DND-41 (cell line): Measurements from ENCODE around the gene GRID2IP.
A peak's percentile ranks its signal among the peaks of the same experiment; 100 is the strongest.

Source experiments
- ATAC-seq: fragments of 200-7000 bp; cut with Tn5 transposase; 3 replicates; pipeline ENCODE4 v1.9.1; 2021; ENCODE audit warnings: low read depth; ENCODE audit not compliant: insufficient read depth
- DNase-seq: peaks from one replicate; pipeline ENCODE4 v3.0.0-alpha.2; 2020
- H2AFZ ChIP-seq: 2 replicates; pipeline ENCODE4 v1.6.0; 2012; ENCODE audit warnings: low read depth, low read length
- H3K27ac ChIP-seq: 2 replicates; pipeline ENCODE4 v1.5.1; 2012; ENCODE audit warnings: low read length, inconsistent platforms
- H3K27me3 ChIP-seq: fragments of 200-600 bp; sonication (generic); 2 replicates; pipeline ENCODE4 v1.6.0; 2012; ENCODE audit warnings: low read length, mild to moderate bottlenecking, inconsistent platforms; ENCODE audit not compliant: insufficient read depth, poor library complexity
- H3K36me3 ChIP-seq: 2 replicates; pipeline ENCODE4 v1.5.1; 2012; ENCODE audit warnings: low read length, inconsistent platforms; ENCODE audit not compliant: insufficient read depth
- H3K4me1 ChIP-seq: 2 replicates; pipeline ENCODE4 v1.5.1; 2012; ENCODE audit warnings: mild to moderate bottlenecking, low read length; ENCODE audit not compliant: insufficient read depth
- H3K4me2 ChIP-seq: 2 replicates; pipeline ENCODE4 v1.6.0; 2012; ENCODE audit warnings: mild to moderate bottlenecking, moderate library complexity, low read length, inconsistent platforms; ENCODE audit not compliant: insufficient read depth
- H3K4me3 ChIP-seq, 2 experiments: fragments of 200-600 bp in 1 of 2; shearing (Covaris generic) in 1 of 2; 2 replicates each; pipeline ENCODE4 v1.5.1; 2012 to 2016; ENCODE audit warnings: inconsistent platforms in 2 of 2, low read length in 2 of 2, mild to moderate bottlenecking in 2 of 2, low read depth in 1 of 2, moderate library complexity in 1 of 2
- H3K79me2 ChIP-seq: 2 replicates; pipeline ENCODE4 v1.6.0; 2012; ENCODE audit warnings: low read length, inconsistent platforms; ENCODE audit not compliant: insufficient read depth
- H3K9ac ChIP-seq: 2 replicates; pipeline ENCODE4 v1.6.0; 2012; ENCODE audit warnings: low read depth, mild to moderate bottlenecking, inconsistent platforms, low read length, moderate library complexity
- H3K9me3 ChIP-seq: 2 replicates; pipeline ENCODE4 v1.5.1; 2012; ENCODE audit warnings: low read length, moderate library complexity, mild to moderate bottlenecking, inconsistent platforms; ENCODE audit not compliant: insufficient read depth, severe bottlenecking
- H4K20me1 ChIP-seq: 2 replicates; pipeline ENCODE4 v1.6.0; 2012; ENCODE audit warnings: low read length; ENCODE audit not compliant: insufficient read depth
- CTCF ChIP-seq: IDR thresholded peaks from 2 replicates; pipeline ENCODE4 v1.5.1; 2012; ENCODE audit warnings: borderline replicate concordance, low read length, moderate library complexity, mild to moderate bottlenecking; ENCODE audit not compliant: poor library complexity, severe bottlenecking; ENCODE audit errors: extremely low read depth
- EZH2 ChIP-seq: IDR thresholded peaks from 3 replicates; pipeline ENCODE4 v1.6.1; 2012; ENCODE audit warnings: borderline replicate concordance, low read depth, mild to moderate bottlenecking, moderate library complexity, low read length, inconsistent platforms; ENCODE audit not compliant: severe bottlenecking

Gene GRID2IP

GRCh38 chr7:6482307-6482706 is 69.0 kb downstream of the GRID2IP start:
- Histone ChIP-seq H3K9me3 (no peaks in the 10 kb centered on the region), H3K27ac (no peak overlapping the region; the same call in 1 of the 2 replicates), H2AFZ (no peak overlapping the region), H3K9ac (peak overlapping the region; percentile 80), H4K20me1 (peaks cover 44% of the 10 kb centered on the region), H3K36me3 (peaks cover 29% of the 10 kb centered on the region), H3K27me3 (no peaks in the 10 kb centered on the region), H3K79me2 (peaks cover 73% of the 10 kb centered on the region), H3K4me1 (peaks cover 46% of the 10 kb centered on the region), H3K4me3 (peak overlapping the region; percentile 81 to 98; a peak in 3 of 4 replicates), H3K4me2 (peak overlapping the region; percentile 80)
- no peak for DNase-seq
- no peak for ATAC-seq
- TF ChIP-seq CTCF: no peak
- no peak for TF ChIP-seq EZH2

DNA sequence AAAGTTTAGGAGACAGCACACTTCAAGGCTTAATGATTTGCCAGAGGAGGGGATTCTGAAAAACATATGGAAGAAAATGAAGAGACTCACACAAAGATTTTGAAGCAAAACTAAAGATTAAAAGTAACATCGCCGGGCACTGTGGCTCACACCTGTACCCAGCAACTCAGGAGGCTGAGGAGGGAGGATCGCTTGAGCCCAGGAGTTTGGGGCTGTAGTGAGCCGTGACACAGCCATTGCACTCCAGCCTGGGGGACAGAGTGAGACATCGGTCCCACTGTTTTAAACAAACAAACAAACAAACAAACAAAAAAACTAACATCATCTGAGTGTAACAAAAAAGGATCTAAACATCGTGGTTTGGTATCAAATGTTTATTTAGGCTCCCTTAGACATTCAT is 69.8 kb downstream of the GRID2IP start:
- H3K4me1 ChIP-seq: peaks cover 46% of the 10 kb centered on the region

GRCh38 chr7:6480323-6480660 is 71.0 kb downstream of the GRID2IP start:
- no peak overlapping the region for H3K27ac ChIP-seq
- no peak for TF ChIP-seq EZH2
- no peak for TF ChIP-seq CTCF

More for the DNA sequence above, 69.8 kb downstream of the GRID2IP start:
- peaks cover 53% of the 10 kb centered on the region for H4K20me1 ChIP-seq
- H3K79me2 ChIP-seq: peaks cover 81% of the 10 kb centered on the region
- H3K27me3 ChIP-seq: no peaks in the 10 kb centered on the region
- ATAC-seq (no peak), DNase-seq (no peak)
- no peaks in the 10 kb centered on the region for H3K9me3 ChIP-seq
- H3K27ac ChIP-seq: 0 out of 2 replicates have a peak overlapping the region, but pooled peaks have one; percentile 27
- no peak overlapping the region for H2AFZ ChIP-seq
- peak overlapping the region; percentile 42; the same call in 1 of the 2 replicates for H3K4me2 ChIP-seq
- H3K4me3 ChIP-seq: 0 out of 4 replicates have a peak overlapping the region, but pooled peaks of 1 of the 2 experiments have one; percentile 29
- no peak overlapping the region for H3K9ac ChIP-seq
- TF ChIP-seq EZH2 (no peak), CTCF (no peak)
- peaks cover 36% of the 10 kb centered on the region for H3K36me3 ChIP-seq

More at GRCh38 chr7:6480323-6480660, 71.0 kb downstream of the GRID2IP start:
- Histone ChIP-seq H3K4me3 (no peak overlapping the region), H2AFZ (no peak overlapping the region), H3K4me2 (peak overlapping the region; percentile 45), H3K4me1 (peaks cover 46% of the 10 kb centered on the region), H3K9ac (0 out of 2 replicates have a peak overlapping the region, but pooled peaks have one; percentile 12), H3K27me3 (no peaks in the 10 kb centered on the region), H3K36me3 (peaks cover 42% of the 10 kb centered on the region), H3K79me2 (peaks cover 93% of the 10 kb centered on the region), H4K20me1 (peaks cover 63% of the 10 kb centered on the region), H3K9me3 (no peaks in the 10 kb centered on the region)
- ATAC-seq (no peak), DNase-seq (no peak)
